HG02678 (cell line): ENCODE results near the gene TBCCD1.

Source experiments
- ATAC-seq: cut with Tn5 transposase; IDR thresholded peaks from one replicate; pipeline ENCODE4 v1.9.1; 2021; ENCODE audit warnings: mild to moderate bottlenecking, moderate library complexity; ENCODE audit not compliant: unreplicated experiment

Gene TBCCD1

GRCh38 chr3:186497608-186498007 is 69.5 kb downstream of the TBCCD1 start:
- no peak for ATAC-seq

DNA sequence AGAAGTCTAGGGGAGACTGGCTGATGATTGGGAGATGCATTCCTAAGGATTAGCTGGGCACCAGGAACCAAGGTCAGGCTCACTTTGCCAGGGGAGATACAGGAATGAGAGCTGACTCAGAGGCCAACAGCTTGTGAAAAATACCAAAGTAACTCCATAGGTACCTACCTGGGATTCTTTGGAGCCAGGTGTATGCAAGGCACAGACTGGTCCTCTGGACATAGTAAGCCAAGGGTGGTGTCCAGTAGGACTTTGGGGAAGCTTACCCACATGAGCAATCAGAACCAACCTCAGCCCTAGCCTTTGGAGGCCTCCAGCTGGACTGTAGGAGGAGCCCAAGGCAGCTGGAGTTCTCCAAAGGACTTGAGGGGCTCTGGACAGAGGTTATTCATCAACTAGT is 70.5 kb downstream of the TBCCD1 start:
- no peak for ATAC-seq
